ENCODE measurements around the gene RNF157.

- TF ChIP-seq, protein P1, sequence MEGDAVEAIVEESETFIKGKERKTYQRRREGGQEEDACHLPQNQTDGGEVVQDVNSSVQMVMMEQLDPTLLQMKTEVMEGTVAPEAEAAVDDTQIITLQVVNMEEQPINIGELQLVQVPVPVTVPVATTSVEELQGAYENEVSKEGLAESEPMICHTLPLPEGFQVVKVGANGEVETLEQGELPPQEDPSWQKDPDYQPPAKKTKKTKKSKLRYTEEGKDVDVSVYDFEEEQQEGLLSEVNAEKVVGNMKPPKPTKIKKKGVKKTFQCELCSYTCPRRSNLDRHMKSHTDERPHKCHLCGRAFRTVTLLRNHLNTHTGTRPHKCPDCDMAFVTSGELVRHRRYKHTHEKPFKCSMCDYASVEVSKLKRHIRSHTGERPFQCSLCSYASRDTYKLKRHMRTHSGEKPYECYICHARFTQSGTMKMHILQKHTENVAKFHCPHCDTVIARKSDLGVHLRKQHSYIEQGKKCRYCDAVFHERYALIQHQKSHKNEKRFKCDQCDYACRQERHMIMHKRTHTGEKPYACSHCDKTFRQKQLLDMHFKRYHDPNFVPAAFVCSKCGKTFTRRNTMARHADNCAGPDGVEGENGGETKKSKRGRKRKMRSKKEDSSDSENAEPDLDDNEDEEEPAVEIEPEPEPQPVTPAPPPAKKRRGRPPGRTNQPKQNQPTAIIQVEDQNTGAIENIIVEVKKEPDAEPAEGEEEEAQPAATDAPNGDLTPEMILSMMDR (IDR thresholded peaks at IDR 0.05) = no peak
- no peak for TF ChIP-seq POLR2A (IDR thresholded peaks at IDR 0.05)
Observed at GRCh38 chr17:76150712-76151622, 89.3 kb downstream of the RNF157 start.
